ENCODE results near the gene C1GALT1.
"Not testable (repeated sequence)": the region's sequence is repeated elsewhere in the genome, so short reads cannot be mapped to it uniquely, and the experiment has no call there.

The C1GALT1 gene

DNA sequence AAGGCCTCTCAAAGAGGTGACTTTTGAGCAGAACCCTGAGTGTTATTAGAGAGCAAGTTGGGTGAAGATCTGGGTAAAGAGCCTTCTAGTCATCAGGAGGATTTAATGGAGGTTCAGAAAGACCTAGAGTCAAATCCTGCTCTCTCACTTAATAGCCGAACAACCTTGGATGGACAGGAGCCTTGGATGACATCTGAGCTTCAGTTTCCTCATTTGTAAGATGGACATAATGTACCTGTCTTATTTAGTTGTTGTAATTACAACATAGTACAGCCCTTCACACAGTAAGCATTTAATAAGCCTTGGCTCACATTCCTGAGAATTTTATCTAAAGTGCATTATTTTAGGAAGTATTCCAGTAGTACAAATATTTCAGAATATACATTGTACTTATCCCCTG lies 57.0 kb downstream of the C1GALT1 start:
- no peak for DNase-seq

DNA sequence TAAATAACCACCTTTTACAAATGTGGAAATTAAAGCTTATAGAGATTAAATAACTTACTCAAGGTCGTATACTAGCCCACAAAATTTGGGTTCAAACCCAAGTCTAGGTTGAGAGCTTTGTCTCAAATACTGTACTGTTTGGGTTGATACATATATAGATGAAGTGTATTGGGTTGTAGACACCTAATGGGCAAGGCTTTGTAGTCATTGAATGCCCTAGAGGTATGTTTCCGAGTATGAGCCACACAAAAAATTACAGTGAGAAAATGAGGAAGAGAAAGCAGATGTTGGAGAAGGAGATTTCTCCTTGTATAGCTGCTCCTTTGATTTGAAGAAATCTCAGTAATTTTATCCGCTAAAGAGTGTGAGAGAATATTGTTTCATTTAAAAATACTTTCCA lies 60.6 kb downstream of the C1GALT1 start:
- DNase-seq, result no peak

DNA sequence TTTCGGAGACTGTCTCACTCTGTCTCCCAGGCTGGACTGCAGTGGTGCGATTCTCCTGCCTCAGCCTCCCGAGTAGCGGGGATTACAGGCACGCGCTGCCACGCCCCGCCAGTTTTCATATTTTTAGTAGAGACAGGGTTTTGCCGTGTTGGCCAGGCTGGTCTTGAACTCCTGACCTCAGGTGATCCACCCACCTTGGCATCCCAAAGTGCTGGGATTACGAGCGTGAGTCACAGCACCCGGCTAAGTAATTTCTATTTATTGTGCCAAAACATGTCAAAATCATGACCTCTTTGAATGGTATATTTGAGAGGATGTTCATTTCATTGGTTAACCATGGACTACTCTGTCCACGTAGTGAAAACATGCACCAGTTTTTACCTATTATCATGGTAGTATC lies 62.9 kb downstream of the C1GALT1 start:
- not testable (repeated sequence) for DNase-seq

DNA sequence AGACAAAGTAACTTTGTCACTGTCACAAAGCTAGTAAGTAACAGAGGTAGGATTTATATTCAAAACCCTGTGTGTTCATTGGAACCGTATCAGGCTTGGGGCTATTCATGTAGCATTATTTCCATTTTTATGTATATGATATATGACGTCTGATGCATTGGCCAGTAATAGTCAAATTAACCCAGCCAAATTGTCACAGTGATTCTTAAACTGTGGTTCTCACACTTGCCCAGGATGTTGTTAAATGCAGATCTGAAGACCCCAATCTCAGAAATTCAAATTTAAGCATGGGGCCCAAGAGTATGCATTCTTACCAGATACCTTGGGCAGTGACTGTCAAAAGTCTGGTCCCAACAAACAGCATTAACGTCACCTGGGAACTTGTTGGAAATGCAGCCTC lies 63.9 kb downstream of the C1GALT1 start:
- DNase-seq, result no peak

DNA sequence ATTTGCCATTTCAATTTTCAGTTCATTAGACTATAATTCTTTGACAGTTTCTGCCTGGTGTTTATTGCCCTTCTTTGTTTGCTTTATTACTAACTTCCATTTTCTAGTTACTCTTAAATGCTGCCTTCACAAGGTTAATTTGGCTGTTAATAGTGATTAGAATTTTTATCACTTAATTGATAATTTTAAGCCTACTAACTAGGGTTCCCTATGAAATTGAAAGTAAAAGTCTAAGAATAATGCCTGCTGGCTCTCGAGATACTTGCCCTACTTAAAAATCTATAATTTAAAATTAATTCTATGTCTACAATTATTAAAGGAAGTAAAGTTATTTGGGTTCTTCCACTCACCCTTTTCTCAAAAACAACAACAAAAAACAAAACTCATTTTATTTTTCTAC lies 65.3 kb downstream of the C1GALT1 start:
- DNase-seq, result no peak

DNA sequence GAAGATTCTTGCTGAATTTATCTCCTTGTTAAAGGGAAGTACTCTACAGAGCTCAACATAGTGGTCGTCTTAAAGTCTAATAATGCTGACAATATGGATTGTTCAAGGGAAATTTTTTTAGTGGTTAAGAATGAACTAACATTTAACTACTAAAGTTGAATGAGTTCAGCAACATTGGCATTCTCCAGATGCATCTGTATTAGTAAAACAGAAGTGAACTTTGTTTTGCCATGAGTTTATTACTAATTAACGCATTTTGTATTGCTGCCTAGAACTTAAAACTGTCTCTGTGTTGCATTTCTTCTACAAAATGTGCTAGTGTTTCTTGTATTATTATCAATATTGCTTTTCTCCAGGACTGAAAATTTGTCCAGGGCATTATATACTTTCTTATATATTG lies 67.5 kb downstream of the C1GALT1 start:
- no peak for DNase-seq

DNA sequence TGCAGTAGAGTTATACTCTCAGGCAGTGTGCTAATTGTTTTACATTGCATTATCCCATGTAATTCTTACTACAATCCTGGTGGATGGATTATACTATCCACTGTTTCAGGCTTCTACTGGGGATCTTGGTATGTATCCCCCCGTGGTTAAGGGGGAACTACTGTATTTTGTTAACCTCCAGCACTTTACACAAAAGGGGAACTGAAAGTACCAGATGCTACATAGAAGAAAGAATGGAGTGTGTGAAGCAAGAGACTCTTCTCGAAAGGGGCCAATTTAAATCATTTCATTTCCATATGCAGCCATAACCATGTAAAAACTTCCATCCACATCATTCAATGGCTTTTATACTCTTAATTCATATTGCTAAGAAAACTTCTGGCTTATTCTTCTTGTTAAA lies 69.4 kb downstream of the C1GALT1 start:
- DNase-seq, result no peak

DNA sequence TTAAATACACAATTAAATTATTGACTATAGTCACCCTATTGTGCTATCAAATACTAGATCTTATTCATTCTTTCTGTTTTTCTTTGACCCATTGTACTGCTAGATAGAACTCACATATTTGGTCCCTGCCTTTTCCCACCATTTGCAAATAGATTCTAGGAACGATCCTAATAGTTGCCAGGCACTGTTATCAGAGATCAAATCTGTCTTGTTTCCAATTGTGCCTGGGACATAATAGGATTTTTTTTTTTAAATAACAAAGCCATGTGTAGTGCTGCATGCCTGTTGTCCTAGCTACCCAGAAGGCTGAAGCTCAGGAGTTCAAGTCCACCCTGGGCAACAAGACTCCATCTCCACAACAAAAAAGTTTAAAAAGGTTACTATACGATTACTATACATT lies 72.0 kb downstream of the C1GALT1 start:
- no peak for DNase-seq

DNA sequence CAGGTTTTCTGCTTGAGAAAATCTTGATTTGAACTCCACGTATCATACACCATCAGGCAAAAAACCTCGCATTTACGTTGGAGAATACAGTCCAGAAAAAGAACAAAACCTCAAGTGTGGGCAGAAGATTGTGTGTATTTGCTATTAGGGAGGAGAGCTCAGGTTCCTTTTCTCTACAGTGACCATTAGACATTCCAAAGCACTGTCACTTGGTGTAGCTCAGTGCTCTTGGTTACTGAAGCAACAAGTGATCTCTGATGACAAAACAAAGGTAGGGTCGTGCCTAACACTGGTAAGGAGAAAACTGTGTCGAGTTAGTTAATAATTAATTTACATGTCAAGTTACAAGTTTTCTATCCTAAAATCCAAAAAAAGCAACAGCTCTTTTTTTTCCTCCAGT lies 72.6 kb downstream of the C1GALT1 start:
- no peak for DNase-seq

DNA sequence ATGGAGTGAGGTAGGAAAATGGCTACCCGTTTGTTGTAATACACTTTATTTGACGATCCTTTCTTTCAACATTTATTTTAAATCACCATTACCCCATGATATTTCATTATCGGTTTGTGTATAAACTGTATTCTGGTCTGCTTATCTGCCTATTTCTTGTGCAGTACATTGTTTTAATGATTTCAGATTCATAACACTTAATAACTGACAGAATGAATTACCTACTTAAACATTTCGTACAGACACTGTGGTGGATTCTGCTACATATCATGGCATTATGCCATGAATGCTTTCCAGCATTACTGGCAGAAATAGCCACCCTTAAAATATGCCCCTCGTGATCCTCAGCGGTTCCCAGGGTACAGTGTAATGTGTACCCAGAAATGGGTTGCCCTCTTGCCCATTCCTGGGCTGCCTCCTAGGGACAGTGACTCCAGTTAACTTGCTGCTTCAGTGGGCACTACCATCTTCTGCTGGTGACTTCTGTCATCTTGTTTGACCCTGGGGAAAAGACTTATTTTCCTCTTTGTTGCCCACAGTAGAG lies 74.5 kb downstream of the C1GALT1 start:
- DNase-seq, result no peak

DNA sequence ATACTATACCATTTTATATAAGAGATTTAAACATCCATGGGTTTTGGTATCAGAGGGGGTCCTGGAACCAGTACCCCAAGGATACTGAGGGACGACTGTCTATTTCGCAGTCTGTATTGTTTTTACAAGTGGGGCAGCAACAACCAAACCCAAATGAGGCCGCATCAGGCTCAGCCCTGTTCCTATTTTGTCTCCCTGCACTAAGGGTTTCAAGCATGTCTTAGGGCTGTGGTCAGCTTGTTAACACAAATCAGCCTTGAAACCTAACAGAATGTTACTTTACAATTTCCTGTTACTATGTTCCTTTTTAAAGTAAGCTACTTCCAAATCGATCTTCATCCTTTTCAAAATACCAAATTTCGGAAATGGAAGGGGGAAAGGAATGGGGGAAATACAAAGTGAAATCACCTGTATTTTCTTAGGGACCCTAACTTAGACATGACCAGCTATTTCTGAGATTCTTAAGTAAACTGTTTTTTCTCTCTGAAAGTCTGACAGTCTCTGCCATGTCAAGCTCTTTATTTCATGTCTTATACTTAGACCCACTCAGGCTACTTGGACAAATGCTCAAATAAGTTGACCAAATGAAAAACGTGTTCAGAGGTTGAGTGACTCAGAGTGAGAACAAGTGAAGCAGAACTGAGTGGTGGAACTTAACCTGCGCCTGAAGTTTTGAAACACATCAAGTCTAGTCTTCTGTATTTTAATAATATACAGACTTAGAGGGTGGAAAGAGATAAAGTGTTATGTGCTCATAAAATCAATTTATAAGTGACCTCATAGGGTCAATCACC lies 75.8 kb downstream of the C1GALT1 start:
- DNase-seq, result no peak

DNA sequence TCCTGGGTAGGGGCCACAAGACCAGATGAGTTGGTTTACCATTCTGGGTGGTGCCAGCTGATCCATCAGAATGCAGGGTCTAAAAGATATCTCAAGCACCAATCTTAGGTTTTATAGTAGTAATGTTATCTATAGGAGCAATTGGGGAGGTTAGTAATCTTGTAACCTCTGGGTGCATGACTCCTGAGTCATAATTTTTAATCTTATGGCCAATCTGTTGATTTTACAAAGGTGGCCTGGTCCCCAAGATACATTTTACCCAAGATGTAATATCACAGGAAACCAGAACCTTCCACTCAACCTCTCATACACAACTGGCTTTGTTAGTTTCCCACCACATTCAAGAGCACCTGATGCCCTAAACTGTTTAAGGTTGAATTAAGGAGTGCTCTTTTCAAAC lies 79.5 kb downstream of the C1GALT1 start:
- no peak for DNase-seq

DNA sequence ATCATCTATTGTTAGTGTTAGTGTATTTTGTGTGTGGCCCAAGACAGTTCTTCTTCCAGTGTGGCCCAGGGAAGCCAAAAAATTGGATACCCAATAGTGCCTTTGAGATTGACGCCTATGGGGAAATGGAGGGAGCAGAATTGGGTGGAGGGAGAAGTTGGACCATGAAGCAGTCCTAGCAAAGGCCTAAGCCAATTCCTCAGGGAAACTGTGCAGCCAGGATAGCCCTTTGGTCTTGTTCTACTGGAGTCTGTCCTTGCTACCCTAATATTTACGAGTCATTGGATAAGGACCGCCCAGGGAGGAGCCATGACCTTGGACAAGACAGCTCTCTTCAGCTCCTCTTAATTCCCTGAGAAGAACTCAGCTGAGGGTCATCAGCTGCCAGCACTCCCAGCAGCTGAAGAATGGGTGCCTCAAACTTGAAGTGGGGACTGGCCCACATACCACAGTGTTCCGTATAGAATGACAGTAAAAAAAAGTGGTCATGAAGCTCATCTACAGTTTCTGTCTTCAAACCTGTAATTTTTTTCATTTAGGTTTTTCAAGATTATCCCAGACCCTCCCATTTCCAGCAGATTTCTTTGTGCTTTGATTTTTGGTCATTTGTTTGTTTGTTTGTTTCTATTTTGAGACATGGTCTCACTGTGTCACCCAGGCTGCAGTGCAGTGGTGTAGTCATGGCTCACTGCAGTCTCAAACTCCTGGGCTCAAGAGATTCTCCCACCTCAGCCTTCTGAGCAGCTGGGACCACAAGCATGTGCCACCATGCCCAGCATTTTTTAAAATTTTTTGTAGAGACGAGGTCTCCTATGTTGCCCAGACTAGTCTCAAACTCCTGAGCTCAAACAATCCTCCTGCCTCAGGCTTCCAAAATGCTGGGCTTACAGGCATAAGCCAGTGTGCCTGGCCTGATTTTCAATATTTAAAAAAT lies 81.2 kb downstream of the C1GALT1 start:
- DNase-seq, result no peak

DNA sequence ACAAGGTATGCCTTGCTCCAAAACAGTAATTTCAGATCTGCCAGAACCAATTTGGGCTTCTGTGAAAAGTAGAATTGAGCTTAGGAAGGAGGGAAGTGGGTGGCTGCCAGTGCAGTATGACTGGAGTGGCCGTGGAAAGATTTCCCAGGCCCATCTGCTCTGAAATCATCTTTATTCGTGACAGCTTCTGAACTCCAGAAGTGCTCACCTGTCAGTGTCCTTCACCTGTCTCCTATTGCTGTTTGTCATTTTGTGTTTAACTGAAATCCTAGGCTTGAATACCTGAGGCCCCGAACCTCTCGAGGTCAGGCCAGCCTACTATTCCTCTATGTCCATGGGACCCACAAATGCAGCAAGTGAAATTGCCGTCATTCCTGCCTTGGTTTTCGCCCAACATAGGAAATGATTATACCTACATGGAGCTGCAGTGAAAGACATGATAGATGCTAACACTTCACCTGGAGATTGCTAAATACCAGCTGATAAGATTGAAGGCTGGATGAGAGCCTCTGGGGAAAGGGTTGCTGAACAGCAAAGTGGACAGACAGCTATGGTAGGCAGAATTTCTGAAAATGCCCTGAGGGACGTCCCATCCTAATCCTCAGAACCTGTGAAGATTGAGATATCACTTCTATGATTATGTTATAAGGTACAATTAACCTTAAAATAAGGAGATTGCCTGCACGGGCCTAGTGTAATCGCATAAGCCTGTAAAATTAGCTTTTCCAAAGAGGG lies 82.1 kb downstream of the C1GALT1 start:
- DNase-seq, result no peak

DNA sequence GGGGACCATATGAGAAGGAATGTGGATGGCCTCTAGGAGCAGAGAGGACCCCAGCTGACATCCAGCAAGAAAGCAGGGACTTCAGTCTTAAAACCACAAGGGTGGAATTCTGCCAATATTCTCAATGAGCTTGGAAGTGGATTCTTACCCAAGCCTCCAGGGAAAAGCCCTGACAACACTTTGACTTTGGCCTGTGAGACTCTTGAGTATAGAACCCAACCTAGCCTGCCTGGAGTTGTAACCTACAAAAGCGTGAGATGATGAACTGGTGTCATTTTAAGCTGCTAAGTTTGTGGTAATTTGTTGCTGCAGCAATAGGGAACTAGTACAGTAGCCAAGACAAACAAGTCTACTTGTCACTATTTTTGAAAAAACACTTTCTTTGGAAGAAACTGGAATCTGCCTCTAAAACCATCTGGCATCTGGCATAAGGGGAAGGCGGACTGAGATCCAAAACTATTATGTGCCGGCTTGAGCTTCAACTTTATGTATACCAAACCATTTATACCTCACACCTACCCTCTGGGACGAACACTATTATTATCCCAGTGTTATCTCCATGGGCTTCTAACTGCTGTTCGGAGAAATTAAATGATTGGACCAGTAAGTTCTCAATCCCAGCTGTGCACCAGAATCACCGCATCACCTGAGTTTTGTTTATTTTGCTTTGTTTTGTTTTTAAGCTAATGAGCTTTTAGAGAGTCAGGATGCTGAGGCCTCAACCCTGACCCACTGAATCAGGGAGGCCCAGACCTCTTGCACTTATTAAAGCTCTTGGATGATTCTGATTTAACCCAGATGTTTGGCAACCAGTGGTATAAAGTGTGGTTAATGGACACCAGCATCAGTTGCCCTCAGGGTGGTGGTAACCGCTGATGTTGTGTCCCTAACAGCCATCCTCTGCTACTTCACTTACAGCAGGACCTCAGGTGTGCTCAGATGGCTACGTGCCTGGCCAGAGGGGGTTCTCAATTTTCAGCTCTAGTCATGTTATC lies 83.0 kb downstream of the C1GALT1 start:
- no peak for DNase-seq

DNA sequence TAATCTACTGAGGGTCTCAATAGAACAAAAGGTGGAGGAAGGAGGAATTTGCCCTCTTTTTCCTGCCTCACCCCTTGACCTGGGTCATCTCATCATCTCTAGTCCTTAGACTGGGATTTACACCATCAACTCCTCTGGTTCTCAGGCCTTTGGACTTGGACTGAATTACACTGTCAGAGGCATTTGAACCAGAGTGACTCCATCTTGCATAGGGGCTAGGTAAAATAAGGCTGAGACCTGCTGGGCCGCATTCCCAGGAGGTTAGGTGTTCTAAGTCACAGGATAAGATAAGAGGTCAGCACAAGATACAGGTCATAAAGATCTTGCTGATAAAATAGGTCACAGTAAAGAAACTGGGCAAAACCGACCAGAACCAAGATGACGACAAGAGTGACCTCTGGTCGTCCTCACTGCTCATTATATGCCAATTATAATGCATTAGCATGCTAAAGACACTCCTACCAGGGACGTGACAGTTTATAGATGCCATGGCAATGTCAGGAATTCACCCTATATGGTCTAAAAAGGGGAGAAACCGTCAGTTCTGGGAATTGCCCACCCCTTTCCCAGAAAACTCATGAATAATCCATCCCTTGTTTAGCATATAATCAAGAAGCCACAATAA lies 84.0 kb downstream of the C1GALT1 start:
- DNase-seq, result no peak

DNA sequence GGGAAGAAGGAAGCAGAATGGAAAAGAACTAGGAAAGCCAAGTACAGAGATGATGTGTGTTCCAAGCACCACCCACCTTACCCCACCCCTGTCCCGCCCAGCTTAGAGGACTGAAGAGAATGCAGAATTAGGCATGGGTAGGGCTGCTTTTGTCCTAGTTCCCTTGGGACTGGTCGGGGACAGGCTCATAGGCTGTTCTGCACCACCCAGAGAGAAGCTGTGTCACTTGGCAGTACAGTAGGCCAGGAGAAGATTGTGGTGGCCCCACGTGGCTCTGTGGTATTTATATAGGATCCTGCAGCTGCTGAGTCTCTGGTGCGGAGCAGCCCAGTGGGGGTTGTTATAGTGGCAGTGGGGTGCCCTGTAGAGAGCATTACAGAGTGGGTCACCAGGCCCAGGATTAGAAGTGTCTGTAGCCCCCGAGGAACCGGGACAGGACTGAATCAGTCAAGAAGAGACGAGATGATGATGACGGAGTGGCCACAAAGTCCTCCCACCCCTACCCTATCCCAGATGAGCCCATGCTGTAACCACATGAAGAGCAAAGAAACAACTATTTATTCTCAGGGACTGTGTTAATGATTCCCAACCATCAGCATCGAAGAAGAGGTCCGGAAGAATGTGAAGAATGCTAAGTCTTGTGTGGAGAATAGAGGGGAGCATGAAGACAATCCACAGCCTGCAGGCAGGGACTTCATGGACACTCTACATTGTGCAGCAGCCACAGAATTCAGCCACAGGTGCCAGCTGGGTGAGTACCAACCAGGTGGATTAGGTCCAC lies 88.9 kb downstream of the C1GALT1 start:
- DNase-seq, result no peak

DNA sequence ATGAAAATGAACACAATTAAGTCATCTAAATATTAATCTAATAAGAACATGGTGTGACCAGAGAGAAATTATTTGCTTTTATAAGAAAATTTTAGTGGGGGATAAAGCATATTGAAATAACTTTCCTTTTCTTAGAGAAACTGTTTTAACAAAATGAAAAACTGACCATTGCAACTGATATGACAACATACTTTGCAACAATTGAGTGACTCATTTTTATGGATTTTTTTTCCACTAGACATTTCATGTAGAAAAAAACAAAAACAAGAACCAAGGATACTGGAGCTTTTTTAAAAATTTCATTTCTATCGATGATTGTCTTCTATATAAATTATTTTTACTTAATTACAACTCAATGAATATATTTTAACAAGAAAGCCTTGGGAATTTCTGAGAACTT lies 90.0 kb downstream of the C1GALT1 start:
- no peak for DNase-seq

DNA sequence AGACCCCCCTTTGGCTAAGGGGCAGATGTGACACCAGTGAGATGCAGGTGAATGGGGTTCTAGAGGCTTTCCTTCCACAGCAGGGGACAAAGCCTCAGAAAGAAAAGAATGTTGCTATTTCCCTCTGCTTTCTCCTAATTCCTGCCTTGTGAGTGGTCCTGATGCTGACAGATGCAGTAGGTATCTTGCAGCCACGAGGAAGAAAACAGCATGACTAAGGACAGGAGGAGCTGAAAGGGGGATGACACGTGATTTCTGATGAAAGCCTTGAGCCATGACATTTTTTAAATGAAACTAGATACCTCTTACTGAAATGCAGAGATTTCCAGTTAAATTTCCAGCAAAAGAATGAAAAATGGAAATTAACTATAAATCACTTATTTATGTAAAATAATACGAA lies 92.4 kb downstream of the C1GALT1 start:
- DNase-seq, result no peak

DNA sequence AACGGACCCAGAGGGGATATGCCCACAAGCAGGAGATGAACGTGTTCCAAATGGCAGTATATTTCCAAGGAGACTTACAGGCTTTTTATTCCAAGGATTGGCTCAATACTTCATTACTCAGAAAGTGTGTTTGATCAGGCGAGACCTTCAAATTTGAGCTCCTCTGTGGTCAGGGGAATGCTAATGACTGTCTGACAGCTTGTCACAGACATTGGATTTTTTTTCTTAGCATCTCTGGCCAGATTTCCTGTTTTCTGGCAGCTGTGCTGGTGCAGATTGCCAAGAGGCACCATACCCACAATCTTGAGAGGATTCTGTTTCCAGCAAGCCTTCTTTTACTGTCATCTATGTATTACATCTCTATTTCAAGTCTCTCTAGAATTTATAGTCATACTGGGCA lies 93.8 kb downstream of the C1GALT1 start:
- no peak for DNase-seq
